Activated naive CD4-positive, alpha-beta T cell (primary cell): ENCODE data around the gene SPDEF.

Experiments used
- DNase-seq, 4 experiments: peaks; one replicate each; lab custom pipeline; 2025; lab: John Stamatoyannopoulos, UW

Gene SPDEF

DNA sequence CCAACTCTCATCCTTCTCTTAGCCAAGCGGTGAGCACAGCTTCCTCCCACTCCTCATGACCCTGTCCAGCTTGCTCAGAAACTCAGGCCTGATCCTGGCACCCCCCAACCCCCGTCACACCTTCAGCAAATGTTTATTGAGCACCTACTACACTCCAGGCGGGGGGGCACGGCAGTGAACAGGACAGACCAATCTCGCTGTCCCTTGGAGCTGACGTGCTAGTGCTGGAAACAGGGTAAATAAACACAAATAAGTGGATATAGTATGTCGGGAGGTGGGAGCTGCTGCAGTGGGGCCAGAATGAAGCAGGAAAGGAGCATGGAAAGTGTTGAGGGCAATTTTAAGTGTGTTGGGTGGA is 7.4 kb upstream of the SPDEF start:
- no peak for DNase-seq

DNA sequence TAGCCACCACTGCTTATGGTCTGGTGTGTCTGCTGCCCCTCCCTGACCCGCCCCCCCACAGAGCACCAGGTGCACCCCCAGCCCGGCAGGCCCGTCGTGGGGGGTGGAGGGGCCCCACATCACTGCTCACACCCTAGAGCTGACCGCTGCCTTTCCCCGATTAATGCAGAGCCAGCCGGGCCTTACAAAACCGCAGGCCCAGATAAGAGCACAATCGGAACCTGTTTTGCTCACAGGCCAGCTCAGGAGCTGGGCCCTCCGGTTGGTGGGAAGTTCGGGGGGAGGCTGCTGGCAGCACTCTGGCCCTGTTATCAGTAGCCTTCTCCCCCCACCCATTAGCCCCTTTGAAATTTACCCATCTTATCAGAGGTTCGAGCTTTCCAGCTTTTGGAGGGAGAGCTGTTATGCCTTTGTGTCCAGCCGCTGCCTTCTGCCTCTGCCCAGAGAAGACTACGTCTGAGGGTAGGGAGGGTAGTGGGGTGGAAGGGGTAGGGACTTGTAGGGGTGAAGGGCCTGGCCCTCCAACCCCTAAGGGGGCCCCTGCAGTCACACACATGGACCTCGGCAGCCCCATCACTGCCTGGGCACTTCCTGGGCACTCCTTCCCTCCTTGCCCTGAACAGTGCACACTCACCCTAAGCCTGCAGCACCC is 6.9 kb upstream of the SPDEF start:
- DNase-seq, result no peak

DNA sequence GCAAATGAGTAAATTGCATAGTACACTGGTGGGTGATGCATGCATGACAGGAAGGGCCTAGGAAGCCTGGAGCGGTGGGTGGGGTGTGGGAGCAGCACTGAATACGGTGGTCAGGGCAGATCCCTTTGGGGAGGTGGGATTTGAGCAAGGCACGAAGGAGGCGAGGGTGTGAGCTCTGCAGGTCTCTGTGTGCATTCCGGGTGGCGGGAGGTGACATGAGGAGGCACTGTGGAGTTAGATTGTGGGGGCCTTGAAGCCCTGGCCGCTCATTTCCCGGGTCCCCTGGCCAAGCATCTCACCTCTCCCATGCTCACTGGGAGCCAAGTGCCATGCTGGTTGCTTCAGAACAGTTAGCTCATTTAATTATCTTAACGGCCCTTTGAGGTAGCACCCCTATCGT is 6.2 kb upstream of the SPDEF start:
- DNase-seq, result no peak

DNA sequence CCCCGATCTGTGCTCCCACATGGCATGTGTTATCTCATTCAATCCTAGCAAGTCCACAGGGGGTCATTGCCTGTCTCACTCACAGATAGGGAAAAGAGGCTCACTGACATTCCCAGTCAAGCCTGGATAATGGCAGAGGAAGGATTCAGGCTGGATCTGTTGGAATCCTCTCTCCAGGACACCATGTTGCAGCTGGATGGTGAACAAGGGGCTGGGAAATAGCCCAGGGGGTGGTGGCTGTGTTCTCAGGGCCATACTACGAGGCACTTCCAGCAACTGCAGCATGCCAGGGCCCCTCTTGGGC is 5.0 kb upstream of the SPDEF start:
- DNase-seq, result no peak

DNA sequence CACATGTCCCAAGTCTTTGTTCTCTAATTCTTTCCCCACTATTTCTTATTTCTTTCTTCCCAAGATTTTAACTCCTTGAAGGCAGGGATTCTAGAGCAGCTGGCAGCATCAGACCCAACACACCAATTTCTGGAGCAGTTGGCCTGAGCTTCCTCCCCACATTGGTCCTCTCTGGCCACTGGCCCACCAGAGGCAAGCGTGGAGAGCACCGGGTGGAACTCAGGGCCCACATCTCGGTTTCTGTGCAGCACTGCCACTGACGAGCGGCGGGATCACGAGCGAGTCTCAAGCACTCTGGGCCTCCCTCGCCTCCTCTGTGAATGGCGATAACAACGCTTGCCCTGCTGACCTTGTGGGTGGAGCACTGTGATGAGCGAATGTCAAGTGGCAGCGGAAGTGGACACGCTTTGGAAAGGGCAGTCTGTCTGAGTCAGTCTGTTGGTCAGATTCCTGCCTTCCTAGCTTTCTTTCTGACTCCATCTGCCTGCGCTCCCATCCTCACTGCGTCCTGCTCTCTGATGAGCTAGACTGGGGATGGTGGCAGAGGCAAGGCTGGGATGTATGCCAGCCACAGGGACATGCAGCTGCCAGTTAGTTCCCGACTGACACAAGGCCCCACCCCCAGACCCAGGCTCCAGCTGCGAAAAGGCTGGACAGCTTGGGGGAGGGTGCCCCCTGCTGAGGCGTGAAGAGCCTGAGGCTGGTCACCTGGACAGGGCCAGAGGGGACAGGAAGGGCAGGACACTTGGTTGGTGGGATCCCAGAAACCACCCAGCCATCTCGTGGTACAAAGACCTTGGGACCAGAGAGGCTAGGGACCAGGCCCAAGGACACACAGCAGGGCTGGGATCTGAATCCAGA is 4.5 kb upstream of the SPDEF start:
- no peak for DNase-seq

DNA sequence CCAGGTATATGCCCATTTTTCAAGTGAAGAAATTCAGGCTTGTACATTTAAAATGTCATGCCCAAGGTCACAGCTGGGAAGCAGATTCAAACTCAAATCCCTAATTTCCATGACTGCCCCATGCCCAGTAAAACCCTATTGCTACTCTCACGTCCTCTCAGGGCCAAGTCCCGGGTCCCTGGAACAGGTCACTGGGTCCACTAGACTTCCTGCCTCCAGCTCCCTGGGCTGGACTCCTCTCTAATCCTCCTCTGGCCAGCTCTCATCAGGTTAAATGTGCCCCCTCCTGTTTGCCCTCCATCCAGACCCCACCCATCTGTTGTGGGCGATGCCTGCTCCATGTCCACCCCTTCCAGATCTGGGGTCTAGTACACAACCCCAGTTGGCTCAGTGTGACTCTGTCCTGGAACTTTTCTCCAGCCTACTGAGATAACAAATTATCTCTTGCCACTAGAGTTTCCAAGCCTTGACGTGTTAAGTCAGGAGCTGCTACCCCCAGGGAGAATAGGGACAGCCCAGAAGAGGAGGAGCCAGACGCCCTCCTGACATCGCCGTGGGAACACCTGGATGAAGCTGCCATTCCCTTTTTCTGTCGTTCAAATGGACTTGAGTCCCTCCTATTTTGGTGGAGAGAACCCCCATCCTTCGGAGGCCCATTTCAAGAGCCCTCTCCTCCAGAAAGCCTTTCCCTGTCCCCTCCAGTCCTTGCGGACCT is 3.7 kb upstream of the SPDEF start:
- no peak for DNase-seq

DNA sequence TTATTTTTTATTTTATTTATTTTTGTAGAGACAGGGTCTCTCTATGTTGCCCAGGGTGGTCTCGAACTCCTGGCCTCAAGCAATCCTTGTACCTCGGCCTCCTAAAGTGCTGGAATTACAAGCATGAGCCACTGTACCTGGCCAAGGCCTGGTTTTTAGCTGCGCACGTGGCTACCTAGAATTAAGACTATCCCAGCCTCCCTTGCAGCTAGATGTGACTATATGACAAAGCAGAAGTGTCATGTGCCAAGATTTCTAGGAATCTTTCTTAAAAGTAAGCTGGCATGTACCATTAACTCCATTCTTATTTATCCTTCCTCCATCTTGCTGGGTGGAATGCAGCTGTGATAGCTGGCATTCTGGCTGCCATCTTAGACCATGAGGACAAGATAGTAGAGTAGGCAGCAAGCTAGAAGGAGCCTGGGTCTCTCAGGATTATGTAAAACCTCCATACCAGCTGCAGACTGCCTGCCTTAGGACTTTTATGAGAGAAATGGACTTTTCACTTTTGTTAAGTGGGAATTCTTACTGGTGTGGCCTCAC is 2.1 kb upstream of the SPDEF start:
- no peak for DNase-seq

DNA sequence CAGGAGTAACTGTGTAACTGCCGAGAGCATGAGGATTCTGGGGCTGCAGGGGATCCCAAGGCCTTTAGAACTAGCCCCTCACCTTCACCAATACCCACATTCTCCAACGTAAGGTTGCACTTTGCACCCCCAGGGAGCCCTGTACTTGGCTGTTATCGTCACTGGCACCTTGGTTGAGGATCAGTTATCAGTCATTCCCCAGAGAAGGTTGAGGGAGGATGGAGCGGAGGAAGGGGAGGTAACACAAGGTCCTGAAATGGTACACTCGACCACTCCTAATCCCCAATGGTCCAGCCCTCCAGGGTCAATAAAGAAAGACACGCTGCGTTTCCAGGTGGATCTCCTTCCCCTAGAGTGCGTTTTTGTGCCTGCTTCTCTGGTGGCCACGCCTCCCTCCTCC is 1.1 kb upstream of the SPDEF start:
- no peak for DNase-seq

DNA sequence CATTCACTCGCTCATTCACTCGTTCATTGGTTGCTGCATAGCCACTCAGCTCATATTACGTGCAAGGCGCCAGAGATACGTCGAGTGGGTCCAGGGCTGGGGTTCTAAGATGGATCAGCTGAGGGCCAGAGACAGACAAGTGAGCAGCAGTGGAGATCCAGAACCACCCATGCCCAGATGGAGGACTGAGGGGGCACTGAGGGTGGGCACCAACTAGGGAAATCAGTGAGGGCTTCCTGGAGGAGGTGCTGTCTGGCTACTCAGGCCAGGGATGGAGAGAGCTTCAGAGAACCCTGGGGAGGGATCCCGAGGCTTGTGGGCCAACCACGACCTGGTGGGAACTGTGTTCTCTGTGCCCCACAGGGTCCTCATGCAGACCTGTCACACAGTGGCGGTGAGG is 364 bp upstream of the SPDEF start:
- no peak for DNase-seq

DNA sequence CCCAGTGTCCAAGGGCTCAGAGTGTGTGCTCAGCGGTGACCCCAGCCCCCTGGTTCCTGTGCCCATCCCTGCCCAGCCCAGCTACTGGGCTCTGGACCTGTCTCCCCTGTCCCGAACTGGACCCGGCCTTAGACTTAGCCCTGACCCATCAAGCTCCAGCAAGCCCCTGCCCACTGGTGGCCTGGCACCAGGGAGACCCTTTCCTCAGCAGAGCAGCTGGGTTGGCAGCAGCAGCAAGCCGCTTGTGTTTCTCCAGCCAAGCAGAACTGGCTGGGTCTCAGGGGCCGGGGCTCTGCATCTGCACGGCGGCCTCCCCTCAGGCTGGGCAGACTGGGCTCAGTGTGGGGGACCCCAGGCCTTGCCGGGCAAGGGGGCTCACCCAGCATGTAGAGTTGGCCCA is 801 bp downstream of the SPDEF start:
- no peak for DNase-seq

DNA sequence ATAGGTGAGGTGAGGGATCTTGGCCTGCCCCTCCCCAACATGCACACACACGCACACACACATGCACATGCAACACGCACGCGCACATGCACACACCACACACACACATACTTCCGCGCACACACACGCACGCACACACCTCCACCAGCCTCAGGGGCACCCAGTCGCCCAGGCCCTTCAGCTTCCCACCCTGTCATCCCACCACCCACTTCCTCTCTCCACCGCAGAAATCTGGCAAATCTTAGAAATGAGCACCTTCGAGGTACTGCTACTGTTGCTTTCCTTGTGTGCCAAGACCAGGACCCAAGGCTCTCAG is 1.2 kb downstream of the SPDEF start:
- DNase-seq, result no peak

DNA sequence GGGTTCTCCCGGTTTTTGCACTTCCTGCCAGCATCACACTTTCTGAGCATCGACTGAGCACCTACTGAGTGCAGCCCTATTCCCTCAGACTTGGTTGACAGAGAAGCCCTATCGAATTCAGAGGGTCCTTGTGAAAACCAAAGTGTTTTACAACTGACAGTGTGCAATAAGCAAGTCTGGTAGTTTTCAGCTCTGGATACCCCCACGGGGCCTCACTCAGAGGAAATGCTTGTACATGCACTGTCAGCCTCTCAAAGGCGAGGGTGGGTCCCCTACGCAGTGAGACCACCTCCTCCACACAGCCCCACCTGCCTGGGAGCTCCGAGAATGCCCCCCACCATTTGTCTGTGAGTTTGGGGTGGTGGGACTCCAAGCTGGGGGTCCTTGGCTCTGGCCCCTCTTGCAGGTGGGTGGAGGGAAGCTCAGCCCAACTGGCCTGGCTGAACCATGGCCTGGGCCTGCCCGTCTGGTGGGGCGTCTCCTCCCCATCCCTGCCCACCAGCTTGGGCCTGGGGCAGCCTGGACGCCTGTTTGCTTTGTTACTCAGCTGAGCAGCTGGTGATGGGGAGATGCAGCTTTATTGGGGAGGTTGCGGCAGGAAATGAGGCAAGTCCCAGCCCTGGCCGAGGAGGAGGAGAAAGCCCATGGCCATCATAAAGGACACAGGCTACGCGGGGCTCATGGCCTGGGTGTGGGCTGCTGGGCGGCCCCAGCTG is 1.7 kb downstream of the SPDEF start:
- no peak for DNase-seq

DNA sequence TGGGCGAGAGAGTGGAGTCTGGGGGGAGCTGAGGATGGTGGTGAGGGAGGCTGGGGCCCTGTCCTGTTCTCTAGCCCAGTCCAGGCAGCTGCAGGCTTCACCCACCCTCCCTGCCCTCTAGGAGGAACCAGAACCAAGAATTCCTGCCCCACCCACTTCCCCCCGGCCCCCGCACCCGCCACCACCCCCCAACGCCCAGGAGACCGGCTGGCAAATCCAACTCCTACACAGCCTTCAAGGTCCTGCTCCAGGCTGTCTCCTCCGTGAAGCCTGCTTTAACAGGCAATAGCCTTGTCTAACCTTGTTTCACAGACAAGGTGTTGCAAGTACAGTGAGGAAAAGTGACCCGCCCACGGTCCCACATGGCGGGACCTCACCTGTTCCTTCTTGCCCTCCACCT is 2.4 kb downstream of the SPDEF start:
- no peak for DNase-seq

DNA sequence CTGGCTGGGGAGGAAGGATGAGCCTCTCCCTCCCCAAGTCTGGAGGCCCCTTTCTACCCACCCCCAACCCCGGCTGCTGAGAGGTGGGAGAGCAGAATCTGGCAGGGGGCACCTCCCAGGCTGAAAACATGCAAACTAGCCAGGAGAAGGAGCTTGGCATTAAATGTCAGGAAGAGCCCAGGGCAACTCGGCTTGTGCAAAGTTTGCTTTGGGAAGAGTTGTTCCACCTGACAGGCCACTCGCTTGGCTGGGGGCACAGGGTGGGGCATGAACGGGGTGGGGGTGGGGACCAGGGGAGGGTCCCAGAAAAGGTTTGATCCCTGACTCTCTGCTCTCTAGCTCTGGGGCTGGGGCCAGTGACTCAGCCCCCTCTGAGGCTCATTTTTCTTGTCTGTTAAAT is 3.0 kb downstream of the SPDEF start:
- no peak for DNase-seq

DNA sequence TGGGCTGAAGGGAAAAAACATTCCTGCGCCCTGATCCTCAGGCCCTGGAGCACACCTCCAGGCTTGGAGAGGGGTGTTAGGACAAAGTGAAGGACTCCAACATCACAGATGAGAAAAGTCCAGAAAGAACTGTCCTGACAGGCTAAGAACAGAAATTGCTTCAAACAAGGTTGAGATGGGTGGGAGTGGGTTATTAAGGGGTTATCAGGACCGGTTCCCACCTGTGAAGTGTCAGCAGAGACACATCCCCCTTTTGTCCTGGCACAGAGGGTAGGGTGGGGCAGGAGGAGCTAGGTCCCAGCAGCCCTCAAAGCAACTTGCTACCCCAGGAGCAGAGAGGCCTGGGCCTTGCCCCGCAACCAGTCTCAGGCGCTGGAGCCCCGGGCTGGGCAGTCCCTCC is 3.5 kb downstream of the SPDEF start:
- no peak for DNase-seq

DNA sequence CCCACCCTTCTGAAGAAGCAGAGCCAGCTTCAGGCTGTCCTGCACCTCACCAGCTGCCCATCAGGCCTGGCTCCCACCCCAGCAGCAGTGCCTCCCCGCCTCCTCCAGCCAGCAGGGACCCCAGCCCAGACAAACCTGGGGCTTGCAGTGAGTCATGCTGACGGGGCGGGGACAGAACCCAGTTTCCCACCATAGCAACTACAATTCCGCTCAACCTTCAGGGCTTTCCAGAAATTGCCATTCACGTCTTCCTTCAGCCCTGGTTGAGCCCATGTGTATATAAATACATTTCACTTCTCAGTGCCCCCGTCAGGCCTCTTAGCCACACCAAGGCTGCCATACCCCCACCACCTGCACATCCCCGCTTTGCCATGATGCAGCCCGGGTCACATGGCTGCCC is 4.4 kb downstream of the SPDEF start:
- DNase-seq, result no peak

DNA sequence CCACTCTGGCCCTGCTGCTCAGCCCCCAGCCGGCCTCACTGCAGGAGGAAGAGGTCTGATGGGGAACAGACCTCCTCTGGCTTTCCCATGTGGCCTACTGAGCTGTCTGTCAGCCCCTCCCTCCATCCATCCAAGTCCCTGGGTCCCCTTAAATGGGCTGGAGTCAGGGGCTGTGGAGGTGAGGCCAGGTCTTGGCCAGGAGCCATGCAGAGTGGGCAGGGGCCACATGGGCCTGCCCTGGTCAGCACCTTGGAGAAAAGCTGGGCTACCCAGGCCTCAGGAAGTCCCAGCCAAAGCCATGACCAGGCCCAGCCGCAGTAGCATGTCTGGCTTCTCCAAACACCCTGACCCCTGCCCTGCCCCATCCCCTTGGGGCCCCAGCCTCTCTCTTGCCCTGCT is 6.3 kb downstream of the SPDEF start:
- DNase-seq, result no peak

DNA sequence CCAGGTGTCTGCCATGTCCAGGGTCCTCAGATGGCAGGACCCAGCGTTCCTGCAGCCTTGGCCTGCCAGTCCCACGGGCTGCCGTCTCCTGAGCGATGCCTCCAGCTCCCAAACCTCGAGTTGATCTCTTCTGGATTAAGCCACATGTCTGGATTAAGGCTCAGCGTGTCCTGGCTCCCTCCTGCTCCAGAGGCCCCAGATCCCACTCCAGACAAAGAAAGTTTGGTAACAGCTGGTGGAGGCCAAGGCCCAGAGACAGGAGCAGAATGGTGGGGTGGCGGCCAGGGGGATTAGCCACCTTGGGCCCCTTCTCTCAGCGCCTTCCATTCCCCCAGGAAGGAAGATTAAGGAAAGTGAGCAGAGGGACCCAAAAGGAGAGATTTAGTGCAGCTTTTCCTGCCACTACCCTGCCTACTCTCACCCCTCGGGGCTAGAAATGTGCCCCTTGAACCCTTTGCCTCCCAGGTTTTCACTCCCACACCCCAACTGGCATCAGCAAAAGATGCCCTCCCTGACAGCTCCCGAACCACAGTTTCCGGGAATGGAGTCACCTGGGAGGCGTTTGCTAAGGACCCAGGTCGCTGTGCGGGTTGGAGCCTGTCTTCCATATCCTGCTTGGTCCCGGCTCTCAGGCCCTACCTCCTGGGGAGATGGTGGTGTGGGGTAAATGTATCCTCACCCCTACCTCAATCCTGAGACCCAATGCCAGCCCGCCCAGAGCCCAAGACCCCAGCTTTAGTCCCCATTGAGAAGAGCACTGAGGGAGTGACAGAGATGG is 6.9 kb downstream of the SPDEF start:
- no peak for DNase-seq

DNA sequence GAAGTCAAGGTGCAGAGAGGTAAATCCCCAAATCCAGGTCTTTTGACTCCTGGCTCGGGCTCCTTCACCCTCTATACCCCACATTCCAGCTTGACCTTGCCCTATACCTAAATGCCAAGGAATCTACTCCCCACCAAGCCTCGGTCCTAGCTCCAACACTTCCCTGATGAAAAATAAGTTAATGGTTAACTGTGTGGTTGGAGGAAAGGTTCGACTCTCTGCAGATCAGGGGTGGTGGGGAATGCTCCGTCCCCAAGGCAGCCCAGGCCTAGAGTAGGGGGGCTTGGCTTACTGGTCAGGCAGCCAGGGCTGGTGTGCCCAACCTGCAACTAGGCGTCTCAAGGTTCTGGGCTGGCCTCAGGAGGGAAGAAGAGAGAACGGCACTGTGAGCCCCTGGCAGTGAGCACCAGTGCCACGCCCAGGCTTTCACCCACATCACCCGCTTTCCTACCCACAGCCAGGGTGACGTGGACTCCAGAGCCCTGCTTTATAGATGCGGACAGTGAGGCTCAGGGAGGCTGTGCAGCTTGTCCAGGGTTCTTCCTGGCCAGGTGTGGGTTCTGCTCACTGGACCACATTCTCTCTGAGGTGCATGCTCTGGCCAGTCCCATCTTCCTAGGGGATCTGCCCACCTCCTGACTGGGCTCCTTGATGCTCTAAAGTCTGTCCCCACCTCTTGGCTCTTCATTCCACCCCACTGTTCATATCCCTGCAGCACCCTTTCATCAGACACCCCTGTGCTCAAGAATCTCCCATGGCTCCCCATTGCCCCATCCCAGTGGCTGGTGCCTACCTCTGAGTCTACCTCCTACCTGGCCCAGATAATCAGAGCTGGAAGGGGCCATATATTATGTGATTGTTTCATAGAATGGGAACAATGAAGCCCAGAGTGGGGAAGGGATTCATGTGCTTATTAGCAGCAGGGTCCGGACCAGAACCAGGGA is 8.2 kb downstream of the SPDEF start:
- no peak for DNase-seq

DNA sequence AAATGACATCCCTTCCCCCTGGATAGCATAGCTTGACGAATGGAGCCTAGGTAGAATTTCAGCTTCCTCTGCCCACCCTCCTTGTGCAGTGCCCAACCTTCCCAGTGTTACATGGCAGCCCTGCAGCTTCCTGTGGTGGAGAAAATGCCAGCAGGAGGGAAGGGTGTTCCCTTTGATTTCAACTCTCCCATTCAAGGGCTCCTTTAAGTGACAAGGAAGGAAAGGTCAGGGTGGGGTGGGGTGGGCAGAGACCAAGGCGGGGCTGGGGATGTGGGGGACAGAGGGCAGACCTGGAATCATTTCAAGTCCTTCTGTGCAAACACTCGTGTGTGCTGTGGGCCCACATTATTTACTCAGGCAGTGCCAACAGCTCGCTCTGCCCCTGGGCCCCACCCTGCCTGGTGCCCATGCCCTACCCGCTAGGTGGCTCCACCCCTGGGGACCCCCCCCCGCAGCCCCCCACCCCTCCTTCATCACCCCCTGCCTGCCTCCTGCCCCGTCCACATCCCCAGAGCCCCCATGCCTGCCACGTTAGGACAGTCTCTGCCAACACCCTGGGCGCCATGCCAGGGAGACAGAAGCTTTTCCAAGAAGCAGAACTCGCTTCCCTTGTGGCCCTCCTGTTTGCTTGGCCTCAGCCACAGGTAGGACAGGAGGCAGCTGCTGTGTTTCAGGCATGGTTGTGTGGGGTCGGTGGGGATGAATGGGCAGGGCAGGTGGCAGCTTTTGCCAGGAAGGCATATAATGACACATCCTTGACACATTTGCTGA is 9.4 kb downstream of the SPDEF start:
- DNase-seq, result no peak
